GM21528 (cell line): ENCODE measurements around the gene PDXK.

Experiments used
- ATAC-seq: cut with Tn5 transposase; IDR thresholded peaks from one replicate; pipeline ENCODE4 v1.9.1; 2021; ENCODE audit warnings: mild to moderate bottlenecking, moderate library complexity; ENCODE audit not compliant: unreplicated experiment, low FRiP score

Gene PDXK

GRCh38 chr21:43799301-43799840 is 80.4 kb downstream of the PDXK start:
- ATAC-seq, result no peak

- ATAC-seq, result no peak
Measured at GRCh38 chr21:43800124-43800523, 81.2 kb downstream of the PDXK start.

- ATAC-seq, result no peak
Measured at GRCh38 chr21:43800566-43800965, 81.6 kb downstream of the PDXK start.

GRCh38 chr21:43801006-43801783 is 82.3 kb downstream of the PDXK start:
- no peak for ATAC-seq

GRCh38 chr21:43802713-43803313 is 83.9 kb downstream of the PDXK start:
- no peak for ATAC-seq

GRCh38 chr21:43803558-43804300 is 84.8 kb downstream of the PDXK start:
- ATAC-seq, result no peak

- ATAC-seq, result peak; percentile 82
Measured at GRCh38 chr21:43805275-43805800, 86.4 kb downstream of the PDXK start.

- ATAC-seq, result no peak
Measured at GRCh38 chr21:43806017-43806710, 87.2 kb downstream of the PDXK start.

GRCh38 chr21:43808367-43808766 is 89.4 kb downstream of the PDXK start:
- no peak for ATAC-seq

- no peak for ATAC-seq
Measured at GRCh38 chr21:43808832-43809251, 89.9 kb downstream of the PDXK start.

GRCh38 chr21:43809346-43809799 is 90.4 kb downstream of the PDXK start:
- no peak for ATAC-seq

GRCh38 chr21:43809853-43810504 is 91.0 kb downstream of the PDXK start:
- ATAC-seq, result no peak

- ATAC-seq, result peak; percentile 60
Measured at GRCh38 chr21:43810505-43811261, 91.8 kb downstream of the PDXK start.

GRCh38 chr21:43811262-43812105 is 92.6 kb downstream of the PDXK start:
- ATAC-seq, result no peak
